HEK293 (cell line): ENCODE data around the gene DACH2.

Source experiments
- CTCF ChIA-PET: fragments of 350-600 bp; formaldehyde crosslinking; extraction: SDS; loops from one replicate; lab custom pipeline; 2021; ENCODE audit warnings: antibody characterized with exemption; lab: Yijun Ruan, JAX
- POLR2A ChIA-PET: fragments of 300-600 bp; formaldehyde crosslinking; extraction: SDS; loops from one replicate; lab custom pipeline; 2020; ENCODE audit warnings: antibody characterized with exemption, inconsistent platforms; lab: Yijun Ruan, JAX
- H3K27ac ChIP-seq: fragments of 200-500 bp; sonication (Bioruptor generic); 2 replicates; pipeline ENCODE4 v1.5.1; 2014; ENCODE audit warnings: low read depth, low read length, control low read depth, inconsistent platforms; ENCODE audit errors: extremely low read depth
- H3K36me3 ChIP-seq, 2 experiments: fragments of 200-500 bp in 1 of 2; sonication (Bioruptor generic) in 1 of 2; 1 replicate in 1 of 2; 2 replicates in 1 of 2; pipeline ENCODE4 v1.5.1; 2014 to 2017; ENCODE audit warnings: inconsistent platforms in 2 of 2, low read length in 2 of 2; ENCODE audit not compliant: control insufficient read depth in 2 of 2, insufficient read depth in 1 of 2
- H3K4me1 ChIP-seq: fragments of 200-500 bp; sonication (Bioruptor generic); 2 replicates; pipeline ENCODE4 v1.5.1; 2014; ENCODE audit warnings: mild to moderate bottlenecking, low read length, inconsistent platforms; ENCODE audit not compliant: control insufficient read depth, insufficient read depth
- H3K4me3 ChIP-seq: 2 replicates; pipeline ENCODE4 v1.5.1; 2011; ENCODE audit warnings: low read depth, mild to moderate bottlenecking, control low read depth, low read length, moderate library complexity
- H3K9me3 ChIP-seq: fragments of 200-500 bp; sonication (Bioruptor generic); 2 replicates; pipeline ENCODE4 v1.5.1; 2014; ENCODE audit warnings: low read depth, low read length, inconsistent platforms; ENCODE audit not compliant: control insufficient read depth, insufficient read depth
- SP2 ChIP-seq: fragments of 450-650 bp; formaldehyde crosslinking; IDR thresholded peaks from 2 replicates; pipeline ENCODE4 v1.5.1; 2016; ENCODE audit warnings: missing biosample characterization, missing genetic modification characterization
- SP3 ChIP-seq: fragments of 450-650 bp; formaldehyde crosslinking; IDR thresholded peaks from 2 replicates; pipeline ENCODE4 v1.5.1; 2016; ENCODE audit warnings: missing biosample characterization, missing genetic modification characterization
- ZBTB20 ChIP-seq: fragments of 450-650 bp; formaldehyde crosslinking; IDR thresholded peaks from 2 replicates; pipeline ENCODE4 v1.5.1; 2016; ENCODE audit warnings: missing biosample characterization, missing genetic modification characterization
- ZFP3 ChIP-seq: fragments of 450-650 bp; formaldehyde crosslinking; IDR thresholded peaks from 2 replicates; pipeline ENCODE4 v1.5.1; 2016; ENCODE audit warnings: low read depth, missing biosample characterization, missing genetic modification characterization
- ZNF132 ChIP-seq: fragments of 450-650 bp; formaldehyde crosslinking; IDR thresholded peaks from 2 replicates; pipeline ENCODE4 v1.5.1; 2017; ENCODE audit warnings: missing biosample characterization, missing genetic modification characterization, borderline replicate concordance
- ZNF16 ChIP-seq: fragments of 450-650 bp; formaldehyde crosslinking; IDR thresholded peaks from 2 replicates; pipeline ENCODE4 v1.5.1; 2016; ENCODE audit warnings: low read depth, missing biosample characterization, missing genetic modification characterization
- ZNF24 ChIP-seq: fragments of 450-650 bp; formaldehyde crosslinking; IDR thresholded peaks from 2 replicates; pipeline ENCODE4 v1.5.1; 2016; ENCODE audit warnings: missing biosample characterization, missing genetic modification characterization
- ZNF274 ChIP-seq, 2 experiments: fragments of 200-500 bp in 1 of 2; fragments of 450-650 bp in 1 of 2; sonication (Bioruptor generic) in 1 of 2; formaldehyde crosslinking in 1 of 2; IDR thresholded peaks; 2 replicates each; pipeline versions ENCODE4 v1.5.1 to v1.6.1; 2014 to 2016; ENCODE audit warnings: borderline replicate concordance in 1 of 2, inconsistent platforms in 1 of 2, low read length in 1 of 2, missing biosample characterization in 1 of 2, missing genetic modification characterization in 1 of 2
- ZNF423 ChIP-seq: fragments of 450-650 bp; formaldehyde crosslinking; IDR thresholded peaks from 2 replicates; pipeline ENCODE4 v1.5.1; 2016; ENCODE audit warnings: missing biosample characterization, missing genetic modification characterization
- ZNF654 ChIP-seq: fragments of 450-650 bp; formaldehyde crosslinking; IDR thresholded peaks from 2 replicates; pipeline ENCODE4 v1.5.1; 2016; ENCODE audit warnings: low read depth, missing biosample characterization, missing genetic modification characterization
- ZNF707 ChIP-seq: fragments of 450-650 bp; formaldehyde crosslinking; IDR thresholded peaks from 2 replicates; pipeline ENCODE4 v1.5.1; 2016; ENCODE audit warnings: missing biosample characterization, missing genetic modification characterization
- ZNF76 ChIP-seq: fragments of 450-650 bp; formaldehyde crosslinking; IDR thresholded peaks from 2 replicates; pipeline ENCODE4; 2016; ENCODE audit warnings: low read depth, missing biosample characterization, missing genetic modification characterization, borderline replicate concordance
- ZNF776 ChIP-seq: fragments of 450-650 bp; formaldehyde crosslinking; IDR thresholded peaks from 2 replicates; pipeline ENCODE4 v1.5.0; 2017; ENCODE audit warnings: missing biosample characterization, missing genetic modification characterization, borderline replicate concordance
- ZNF791 ChIP-seq: fragments of 450-650 bp; formaldehyde crosslinking; IDR thresholded peaks from 2 replicates; pipeline ENCODE4 v1.5.1; 2016; ENCODE audit warnings: missing biosample characterization, missing genetic modification characterization
- TF ChIP-seq, protein P1 (sequence below): fragments of 450-650 bp; formaldehyde crosslinking; IDR thresholded peaks from 2 replicates; pipeline ENCODE4; 2016; ENCODE audit warnings: missing biosample characterization, missing genetic modification characterization
- TF ChIP-seq, protein P2 (sequence below): fragments of 450-650 bp; formaldehyde crosslinking; IDR thresholded peaks from 2 replicates; pipeline ENCODE4 v1.5.1; 2017; ENCODE audit warnings: missing biosample characterization, missing genetic modification characterization
- TF ChIP-seq, protein P3 (sequence below): fragments of 450-650 bp; formaldehyde crosslinking; IDR thresholded peaks from 2 replicates; pipeline ENCODE4 v1.5.1; 2017; ENCODE audit warnings: missing biosample characterization, missing genetic modification characterization
- TF ChIP-seq, protein P4 (sequence below): sonication (generic); formaldehyde crosslinking; IDR thresholded peaks from 2 replicates; pipeline ENCODE4 v1.8.1; 2022; ENCODE audit warnings: mild to moderate bottlenecking, moderate library complexity, missing genetic modification reagents
- TF ChIP-seq, protein P5 (sequence below): fragments of 450-650 bp; formaldehyde crosslinking; IDR thresholded peaks from 2 replicates; pipeline ENCODE4 v1.5.1; 2016; ENCODE audit warnings: missing biosample characterization, missing genetic modification characterization, borderline replicate concordance

The DACH2 gene

DNA sequence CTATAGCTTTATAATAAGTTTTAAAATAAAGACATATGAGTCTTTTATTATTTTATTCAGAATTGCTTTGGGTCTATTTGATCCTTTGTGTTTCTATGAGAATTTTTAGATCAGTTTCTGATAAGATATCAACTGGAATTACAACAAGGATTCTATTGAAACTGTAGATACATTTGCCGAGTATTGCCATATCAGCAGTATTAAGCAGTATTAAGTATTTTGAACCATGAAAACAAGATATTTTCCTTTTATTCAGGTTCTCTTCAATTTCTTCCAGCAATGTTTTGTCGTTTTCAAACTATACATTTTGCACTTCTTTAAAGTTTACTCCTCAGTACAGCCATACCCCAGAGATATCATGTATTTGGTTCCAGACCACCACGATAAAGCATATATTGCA is 598.8 kb downstream of the DACH2 start:
- H3K27ac ChIP-seq, result no peak overlapping the region
- ChIA-PET POLR2A (no interaction called here), CTCF (no interaction called here)

More for the DNA sequence above, 598.8 kb downstream of the DACH2 start:
- Histone ChIP-seq H3K4me1 (no peaks in the 10 kb centered on the region), H3K4me3 (no peak overlapping the region)
- TF ChIP-seq ZNF132 (tag by site-specific recombination) (no peak), ZNF776 (no peak), ZNF791 (no peak), SP2 (tag by site-specific recombination) (no peak), ZNF274 (IDR thresholded peaks at IDR 0.05; ENCODE audit: low read length) (no peak), ZNF274 (tag by site-specific recombination; IDR thresholded peaks at IDR 0.05; ENCODE audit: borderline replicate concordance) (no peak), ZBTB20 (no peak), SP3 (tag by site-specific recombination) (no peak), ZFP3 (no peak), ZNF76 (tag by site-specific recombination) (no peak), ZNF16 (tag by site-specific recombination) (no peak), ZNF707 (tag by site-specific recombination) (no peak), ZNF24 (tag by site-specific recombination) (no peak), ZNF423 (tag by site-specific recombination) (no peak), ZNF654 (tag by site-specific recombination) (no peak)
- TF ChIP-seq, protein P1, sequence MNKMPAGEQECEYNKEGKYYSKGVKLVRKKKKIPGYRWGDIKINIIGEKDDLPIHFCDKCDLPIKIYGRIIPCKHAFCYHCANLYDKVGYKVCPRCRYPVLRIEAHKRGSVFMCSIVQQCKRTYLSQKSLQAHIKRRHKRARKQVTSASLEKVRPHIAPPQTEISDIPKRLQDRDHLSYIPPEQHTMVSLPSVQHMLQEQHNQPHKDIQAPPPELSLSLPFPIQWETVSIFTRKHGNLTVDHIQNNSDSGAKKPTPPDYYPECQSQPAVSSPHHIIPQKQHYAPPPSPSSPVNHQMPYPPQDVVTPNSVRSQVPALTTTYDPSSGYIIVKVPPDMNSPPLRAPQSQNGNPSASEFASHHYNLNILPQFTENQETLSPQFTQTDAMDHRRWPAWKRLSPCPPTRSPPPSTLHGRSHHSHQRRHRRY, result no peak
- TF ChIP-seq, protein P2, sequence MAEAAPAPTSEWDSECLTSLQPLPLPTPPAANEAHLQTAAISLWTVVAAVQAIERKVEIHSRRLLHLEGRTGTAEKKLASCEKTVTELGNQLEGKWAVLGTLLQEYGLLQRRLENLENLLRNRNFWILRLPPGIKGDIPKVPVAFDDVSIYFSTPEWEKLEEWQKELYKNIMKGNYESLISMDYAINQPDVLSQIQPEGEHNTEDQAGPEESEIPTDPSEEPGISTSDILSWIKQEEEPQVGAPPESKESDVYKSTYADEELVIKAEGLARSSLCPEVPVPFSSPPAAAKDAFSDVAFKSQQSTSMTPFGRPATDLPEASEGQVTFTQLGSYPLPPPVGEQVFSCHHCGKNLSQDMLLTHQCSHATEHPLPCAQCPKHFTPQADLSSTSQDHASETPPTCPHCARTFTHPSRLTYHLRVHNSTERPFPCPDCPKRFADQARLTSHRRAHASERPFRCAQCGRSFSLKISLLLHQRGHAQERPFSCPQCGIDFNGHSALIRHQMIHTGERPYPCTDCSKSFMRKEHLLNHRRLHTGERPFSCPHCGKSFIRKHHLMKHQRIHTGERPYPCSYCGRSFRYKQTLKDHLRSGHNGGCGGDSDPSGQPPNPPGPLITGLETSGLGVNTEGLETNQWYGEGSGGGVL (tag by site-specific recombination), result no peak
- TF ChIP-seq, protein P3, sequence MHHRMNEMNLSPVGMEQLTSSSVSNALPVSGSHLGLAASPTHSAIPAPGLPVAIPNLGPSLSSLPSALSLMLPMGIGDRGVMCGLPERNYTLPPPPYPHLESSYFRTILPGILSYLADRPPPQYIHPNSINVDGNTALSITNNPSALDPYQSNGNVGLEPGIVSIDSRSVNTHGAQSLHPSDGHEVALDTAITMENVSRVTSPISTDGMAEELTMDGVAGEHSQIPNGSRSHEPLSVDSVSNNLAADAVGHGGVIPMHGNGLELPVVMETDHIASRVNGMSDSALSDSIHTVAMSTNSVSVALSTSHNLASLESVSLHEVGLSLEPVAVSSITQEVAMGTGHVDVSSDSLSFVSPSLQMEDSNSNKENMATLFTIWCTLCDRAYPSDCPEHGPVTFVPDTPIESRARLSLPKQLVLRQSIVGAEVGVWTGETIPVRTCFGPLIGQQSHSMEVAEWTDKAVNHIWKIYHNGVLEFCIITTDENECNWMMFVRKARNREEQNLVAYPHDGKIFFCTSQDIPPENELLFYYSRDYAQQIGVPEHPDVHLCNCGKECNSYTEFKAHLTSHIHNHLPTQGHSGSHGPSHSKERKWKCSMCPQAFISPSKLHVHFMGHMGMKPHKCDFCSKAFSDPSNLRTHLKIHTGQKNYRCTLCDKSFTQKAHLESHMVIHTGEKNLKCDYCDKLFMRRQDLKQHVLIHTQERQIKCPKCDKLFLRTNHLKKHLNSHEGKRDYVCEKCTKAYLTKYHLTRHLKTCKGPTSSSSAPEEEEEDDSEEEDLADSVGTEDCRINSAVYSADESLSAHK (tag by site-specific recombination), result no peak
- TF ChIP-seq, protein P4, sequence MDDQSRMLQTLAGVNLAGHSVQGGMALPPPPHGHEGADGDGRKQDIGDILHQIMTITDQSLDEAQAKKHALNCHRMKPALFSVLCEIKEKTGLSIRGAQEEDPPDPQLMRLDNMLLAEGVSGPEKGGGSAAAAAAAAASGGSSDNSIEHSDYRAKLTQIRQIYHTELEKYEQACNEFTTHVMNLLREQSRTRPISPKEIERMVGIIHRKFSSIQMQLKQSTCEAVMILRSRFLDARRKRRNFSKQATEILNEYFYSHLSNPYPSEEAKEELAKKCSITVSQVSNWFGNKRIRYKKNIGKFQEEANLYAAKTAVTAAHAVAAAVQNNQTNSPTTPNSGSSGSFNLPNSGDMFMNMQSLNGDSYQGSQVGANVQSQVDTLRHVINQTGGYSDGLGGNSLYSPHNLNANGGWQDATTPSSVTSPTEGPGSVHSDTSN, result no peak
- TF ChIP-seq, protein P5, sequence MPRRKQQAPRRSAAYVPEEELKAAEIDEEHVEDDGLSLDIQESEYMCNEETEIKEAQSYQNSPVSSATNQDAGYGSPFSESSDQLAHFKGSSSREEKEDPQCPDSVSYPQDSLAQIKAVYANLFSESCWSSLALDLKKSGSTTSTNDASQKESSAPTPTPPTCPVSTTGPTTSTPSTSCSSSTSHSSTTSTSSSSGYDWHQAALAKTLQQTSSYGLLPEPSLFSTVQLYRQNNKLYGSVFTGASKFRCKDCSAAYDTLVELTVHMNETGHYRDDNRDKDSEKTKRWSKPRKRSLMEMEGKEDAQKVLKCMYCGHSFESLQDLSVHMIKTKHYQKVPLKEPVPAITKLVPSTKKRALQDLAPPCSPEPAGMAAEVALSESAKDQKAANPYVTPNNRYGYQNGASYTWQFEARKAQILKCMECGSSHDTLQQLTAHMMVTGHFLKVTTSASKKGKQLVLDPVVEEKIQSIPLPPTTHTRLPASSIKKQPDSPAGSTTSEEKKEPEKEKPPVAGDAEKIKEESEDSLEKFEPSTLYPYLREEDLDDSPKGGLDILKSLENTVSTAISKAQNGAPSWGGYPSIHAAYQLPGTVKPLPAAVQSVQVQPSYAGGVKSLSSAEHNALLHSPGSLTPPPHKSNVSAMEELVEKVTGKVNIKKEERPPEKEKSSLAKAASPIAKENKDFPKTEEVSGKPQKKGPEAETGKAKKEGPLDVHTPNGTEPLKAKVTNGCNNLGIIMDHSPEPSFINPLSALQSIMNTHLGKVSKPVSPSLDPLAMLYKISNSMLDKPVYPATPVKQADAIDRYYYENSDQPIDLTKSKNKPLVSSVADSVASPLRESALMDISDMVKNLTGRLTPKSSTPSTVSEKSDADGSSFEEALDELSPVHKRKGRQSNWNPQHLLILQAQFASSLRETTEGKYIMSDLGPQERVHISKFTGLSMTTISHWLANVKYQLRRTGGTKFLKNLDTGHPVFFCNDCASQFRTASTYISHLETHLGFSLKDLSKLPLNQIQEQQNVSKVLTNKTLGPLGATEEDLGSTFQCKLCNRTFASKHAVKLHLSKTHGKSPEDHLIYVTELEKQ (tag by site-specific recombination), result no peak
- TF ChIP-seq, all 188 proteins: peak for 0
- H3K9me3 ChIP-seq, result no peaks in the 10 kb centered on the region
- no peaks in the 10 kb centered on the region for H3K36me3 ChIP-seq
